Epithelial cell of esophagus (primary cell): ENCODE data around the gene FGF14.

Experiments used
- DNase-seq: peaks from one replicate; pipeline ENCODE4 v3.0.0; 2010; ENCODE audit warnings: low read depth
- H3K4me3 ChIP-seq: 2 replicates; pipeline ENCODE4 v1.5.1; 2011; ENCODE audit warnings: mild to moderate bottlenecking, low read length, control low read depth
- CTCF ChIP-seq: IDR thresholded peaks from 2 replicates; pipeline ENCODE4 v1.5.1; 2011; ENCODE audit warnings: low read depth, mild to moderate bottlenecking, low read length, control low read depth, inconsistent platforms; ENCODE audit not compliant: insufficient read depth; ENCODE audit errors: missing control alignments

Gene FGF14

GRCh38 chr13:102325321-102325720 lies 76.5 kb downstream of the FGF14 start:
- TF ChIP-seq CTCF: no peak
- H3K4me3 ChIP-seq: no peak overlapping the region
- DNase-seq: no peak

GRCh38 chr13:102323505-102323904 lies 78.3 kb downstream of the FGF14 start:
- H3K4me3 ChIP-seq: no peak overlapping the region
- no peak for DNase-seq
- no peak for TF ChIP-seq CTCF

GRCh38 chr13:102323012-102323411 lies 78.8 kb downstream of the FGF14 start:
- H3K4me3 ChIP-seq: no peak overlapping the region
- TF ChIP-seq CTCF: no peak
- no peak for DNase-seq

GRCh38 chr13:102322211-102322610 lies 79.6 kb downstream of the FGF14 start:
- TF ChIP-seq CTCF: no peak
- DNase-seq: no peak
- no peak overlapping the region for H3K4me3 ChIP-seq

- H3K4me3 ChIP-seq: no peak overlapping the region
- no peak for TF ChIP-seq CTCF
- no peak for DNase-seq
Observed at GRCh38 chr13:102318233-102318632, 83.6 kb downstream of the FGF14 start.

- no peak overlapping the region for H3K4me3 ChIP-seq
- TF ChIP-seq CTCF: no peak
- no peak for DNase-seq
Observed at GRCh38 chr13:102317593-102317992, 84.3 kb downstream of the FGF14 start.

GRCh38 chr13:102316732-102317131 lies 85.1 kb downstream of the FGF14 start:
- TF ChIP-seq CTCF: no peak
- no peak overlapping the region for H3K4me3 ChIP-seq
- DNase-seq: no peak
